OCI-LY7 (cell line): Measurements from ENCODE around the gene USP48.

Source experiments
- EZH2phosphoT487 ChIP-seq: fragments of 200-600 bp; sonication (generic); IDR thresholded peaks from 2 replicates; pipeline ENCODE4 v1.6.1; 2018; ENCODE audit warnings: low read depth, borderline replicate concordance, mild to moderate bottlenecking, mixed run types, antibody characterized with exemption, low read length, moderate library complexity, mixed read lengths
- TF ChIP-seq, protein P1 (sequence below): fragments of 200-600 bp; sonication (generic); conservative IDR thresholded peaks from 2 replicates; pipeline ENCODE4 v1.5.1; 2014; ENCODE audit warnings: mild to moderate bottlenecking, antibody characterized with exemption, low read length, moderate library complexity, mixed read lengths

DNA sequence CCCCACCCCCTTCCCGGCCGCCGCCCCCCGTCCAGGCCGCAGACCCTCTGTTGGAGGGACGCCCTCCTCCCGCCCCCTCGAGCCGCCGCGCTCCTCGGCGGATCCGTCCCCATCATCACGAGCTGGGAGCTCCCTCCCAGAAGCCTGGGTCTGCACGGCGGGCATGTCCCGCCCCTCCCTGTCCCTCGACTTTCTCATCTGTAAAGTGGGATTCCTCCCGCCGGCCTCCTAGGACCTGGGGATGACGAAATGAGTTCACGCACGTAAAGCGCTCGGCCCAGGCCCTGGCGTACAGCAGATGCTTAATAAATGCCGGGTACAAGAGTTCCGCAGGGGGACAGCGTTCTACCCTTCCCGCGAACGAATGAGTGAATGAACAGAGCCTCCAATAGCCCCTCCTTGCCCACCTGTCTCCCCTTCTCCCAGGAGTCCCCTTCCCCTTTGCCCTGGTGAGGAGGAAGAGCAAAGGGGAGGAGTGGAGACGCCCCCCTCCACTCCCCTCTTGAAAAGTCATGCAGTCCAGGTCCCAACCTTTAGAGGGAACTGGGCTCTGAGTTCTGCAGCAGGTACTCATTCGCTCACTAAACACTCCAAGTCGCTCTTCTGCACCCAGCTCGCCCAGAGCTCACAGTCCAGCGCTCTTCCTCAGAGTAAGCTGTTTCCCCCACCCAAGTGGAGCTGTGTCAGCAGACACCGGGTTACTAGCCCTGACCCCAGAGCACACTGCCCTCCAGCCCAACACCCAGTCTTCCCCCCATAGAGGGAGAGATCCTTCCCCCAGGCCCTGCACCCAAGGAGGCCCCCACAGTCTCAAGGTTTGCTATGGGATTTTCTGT lies 130.6 kb downstream of the USP48 start:
- TF ChIP-seq, protein P1, sequence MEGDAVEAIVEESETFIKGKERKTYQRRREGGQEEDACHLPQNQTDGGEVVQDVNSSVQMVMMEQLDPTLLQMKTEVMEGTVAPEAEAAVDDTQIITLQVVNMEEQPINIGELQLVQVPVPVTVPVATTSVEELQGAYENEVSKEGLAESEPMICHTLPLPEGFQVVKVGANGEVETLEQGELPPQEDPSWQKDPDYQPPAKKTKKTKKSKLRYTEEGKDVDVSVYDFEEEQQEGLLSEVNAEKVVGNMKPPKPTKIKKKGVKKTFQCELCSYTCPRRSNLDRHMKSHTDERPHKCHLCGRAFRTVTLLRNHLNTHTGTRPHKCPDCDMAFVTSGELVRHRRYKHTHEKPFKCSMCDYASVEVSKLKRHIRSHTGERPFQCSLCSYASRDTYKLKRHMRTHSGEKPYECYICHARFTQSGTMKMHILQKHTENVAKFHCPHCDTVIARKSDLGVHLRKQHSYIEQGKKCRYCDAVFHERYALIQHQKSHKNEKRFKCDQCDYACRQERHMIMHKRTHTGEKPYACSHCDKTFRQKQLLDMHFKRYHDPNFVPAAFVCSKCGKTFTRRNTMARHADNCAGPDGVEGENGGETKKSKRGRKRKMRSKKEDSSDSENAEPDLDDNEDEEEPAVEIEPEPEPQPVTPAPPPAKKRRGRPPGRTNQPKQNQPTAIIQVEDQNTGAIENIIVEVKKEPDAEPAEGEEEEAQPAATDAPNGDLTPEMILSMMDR, result no peak
- no peak for TF ChIP-seq EZH2phosphoT487
